Testis (tissue), 3 donors: ENCODE measurements around the gene RBPJ. TPM values are rescaled to one million over a fixed set of nuclear protein-coding genes. Genes with fewer than 3 reads are reported as not detected.

Experiments used
- DNase-seq: peaks from one replicate; pipeline ENCODE4 v3.0.0-alpha.2; 2019
- H3K27ac ChIP-seq, 2 donors: fragments of 200-600 bp; sonication (generic); one replicate each; pipeline ENCODE4 v1.5.1; 2019
- H3K27me3 ChIP-seq: fragments of 200-600 bp; sonication (generic); one replicate; pipeline ENCODE4 v1.5.1; 2019
- H3K36me3 ChIP-seq: fragments of 200-600 bp; sonication (generic); one replicate; pipeline ENCODE4 v1.5.1; 2017; ENCODE audit warnings: low read depth; ENCODE audit errors: missing control alignments
- H3K4me1 ChIP-seq: fragments of 200-600 bp; sonication (generic); one replicate; pipeline ENCODE4 v1.5.1; 2019
- H3K4me3 ChIP-seq, 2 donors: fragments of 200-600 bp; sonication (generic); one replicate each; pipeline ENCODE4 v1.5.1; 2017 to 2019
- H3K9me3 ChIP-seq: fragments of 200-600 bp; sonication (generic); one replicate; pipeline ENCODE4 v1.5.1; 2017
- POLR2A ChIP-seq: fragments of 450-650 bp; IDR thresholded peaks from one replicate; pipeline ENCODE4 v1.6.1; 2017; ENCODE audit warnings: antibody characterized with exemption, mild to moderate bottlenecking, moderate library complexity
- WGBS, 2 donors: methylation state at CpG; one replicate each; pipeline ENCODE4 v1.1.5; 2018; 5-methylcytosine and 5-hydroxymethylcytosine counted together
- intact Hi-C: fragments of 100-400 bp; cut with DNase I; formaldehyde crosslinking; loops from one replicate; pipeline ENCODE4 v1.15.1; 2023; ENCODE audit warnings: low total_unique reads
- polyA plus RNA-seq: library from polyadenylated mRNA; stranded (reverse); fragments of 350-450 nt; fragmentation: Illumina TruSeq; extraction: RNeasy Lipid Tissue Mini Kit (QIAGEN cat#74804); gene quantifications from one replicate; pipeline ENCODE4 v1.2.3, GENCODE V29; 2014; ENCODE audit warnings: low read depth, low replicate concordance; ENCODE audit not compliant: insufficient read depth
- total RNA-seq, 2 donors: library from RNA; depleted of rRNA; stranded (reverse); fragments of >200 nt; gene quantifications; one replicate each; pipeline ENCODE4 v1.2.3, GENCODE V29; 2016
- TF ChIP-seq, protein P1 (sequence below), 3 experiments: fragments of 450-650 bp in 2 of 3; fragments of 200-600 bp in 1 of 3; sonication (generic) in 1 of 3; IDR thresholded peaks; one replicate each; pipeline ENCODE4 v1.5.1; 2016 to 2019; ENCODE audit warnings: antibody characterized with exemption in 3 of 3, mild to moderate bottlenecking in 2 of 3, moderate library complexity in 1 of 3

RBPJ gene
- total and polyA plus RNA-seq, 3 donors from 2014 or later, result 57.7 to 75.8 (median 71.6) TPM

DNA sequence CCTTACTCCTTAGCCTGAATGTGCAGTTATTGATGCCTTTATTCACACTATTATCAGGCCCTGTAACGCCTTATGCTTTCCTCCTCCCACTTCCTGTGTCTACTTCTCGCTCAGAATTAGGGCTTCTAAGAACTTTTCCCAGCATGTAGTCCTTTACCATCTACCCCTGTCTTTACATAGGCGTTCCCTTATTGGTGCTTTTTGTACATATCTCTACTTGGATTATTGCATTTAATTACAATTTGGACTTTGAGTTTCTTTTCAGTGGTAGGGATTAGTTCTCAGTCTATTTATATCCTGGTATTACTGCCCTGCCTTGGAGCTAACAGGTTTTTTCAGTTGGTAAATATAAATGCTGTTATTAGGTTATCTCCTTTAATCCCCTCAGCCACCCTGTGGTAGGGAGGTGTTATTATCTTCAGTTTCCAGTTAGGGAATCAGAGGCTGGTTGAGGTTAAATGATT lies 84.0 kb downstream of the RBPJ start:
- no peaks in the 10 kb centered on the region for H3K27me3 ChIP-seq
- no peak overlapping the region for H3K4me3 ChIP-seq
- no peaks in the 10 kb centered on the region for H3K9me3 ChIP-seq
- WGBS, 2 donors, result 86 to 90% methylated on average over 3 of the region's 3 CpGs
- H3K36me3 ChIP-seq, result no peaks in the 10 kb centered on the region
- TF ChIP-seq, protein P1, sequence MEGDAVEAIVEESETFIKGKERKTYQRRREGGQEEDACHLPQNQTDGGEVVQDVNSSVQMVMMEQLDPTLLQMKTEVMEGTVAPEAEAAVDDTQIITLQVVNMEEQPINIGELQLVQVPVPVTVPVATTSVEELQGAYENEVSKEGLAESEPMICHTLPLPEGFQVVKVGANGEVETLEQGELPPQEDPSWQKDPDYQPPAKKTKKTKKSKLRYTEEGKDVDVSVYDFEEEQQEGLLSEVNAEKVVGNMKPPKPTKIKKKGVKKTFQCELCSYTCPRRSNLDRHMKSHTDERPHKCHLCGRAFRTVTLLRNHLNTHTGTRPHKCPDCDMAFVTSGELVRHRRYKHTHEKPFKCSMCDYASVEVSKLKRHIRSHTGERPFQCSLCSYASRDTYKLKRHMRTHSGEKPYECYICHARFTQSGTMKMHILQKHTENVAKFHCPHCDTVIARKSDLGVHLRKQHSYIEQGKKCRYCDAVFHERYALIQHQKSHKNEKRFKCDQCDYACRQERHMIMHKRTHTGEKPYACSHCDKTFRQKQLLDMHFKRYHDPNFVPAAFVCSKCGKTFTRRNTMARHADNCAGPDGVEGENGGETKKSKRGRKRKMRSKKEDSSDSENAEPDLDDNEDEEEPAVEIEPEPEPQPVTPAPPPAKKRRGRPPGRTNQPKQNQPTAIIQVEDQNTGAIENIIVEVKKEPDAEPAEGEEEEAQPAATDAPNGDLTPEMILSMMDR (IDR thresholded peaks at IDR 0.05), result no peak
- no peak for TF ChIP-seq POLR2A
- DNase-seq, result no peak
- no peaks in the 10 kb centered on the region for H3K4me1 ChIP-seq
- intact Hi-C loops, result no loop called here
- H3K27ac ChIP-seq, result no peak overlapping the region

DNA sequence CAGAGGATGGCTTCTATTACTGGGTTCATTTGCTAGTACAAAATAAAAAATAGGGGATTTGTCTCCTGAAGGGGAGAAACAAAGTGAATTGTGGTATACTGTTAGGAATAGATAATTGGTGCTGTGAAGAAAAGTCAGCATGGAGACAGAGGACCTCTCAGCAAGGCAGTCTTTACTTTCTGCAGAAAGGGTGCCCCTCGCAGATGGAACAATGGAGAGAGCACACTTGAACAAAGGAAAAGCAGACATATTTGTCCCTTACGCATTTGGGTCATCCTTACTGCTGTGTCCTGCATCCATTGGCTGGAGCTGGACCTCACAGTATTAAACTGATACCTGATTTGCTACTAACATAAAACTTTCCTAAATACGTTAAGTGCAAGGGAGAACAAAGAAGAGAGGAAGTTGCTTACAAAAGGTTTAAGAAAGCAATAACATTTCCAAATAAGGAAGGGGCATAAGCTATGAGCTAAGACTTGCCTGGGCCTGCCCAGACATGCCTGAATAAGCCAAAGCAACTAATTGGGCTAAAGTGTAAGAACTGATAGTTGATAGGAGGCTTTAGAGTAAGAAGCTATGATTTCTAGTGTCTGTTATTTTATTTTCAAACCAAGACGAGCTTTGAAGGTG lies 85.6 kb downstream of the RBPJ start:
- WGBS, 2 donors, result 91 to 97% methylated on average over 4 of the region's 4 CpGs
- Histone ChIP-seq H3K27ac (no peak overlapping the region), H3K27me3 (no peaks in the 10 kb centered on the region), H3K4me3 (no peak overlapping the region), H3K4me1 (no peaks in the 10 kb centered on the region), H3K9me3 (no peaks in the 10 kb centered on the region), H3K36me3 (no peaks in the 10 kb centered on the region)
- intact Hi-C loops, result no loop called here
- DNase-seq, result no peak
- TF ChIP-seq POLR2A, result no peak
- TF ChIP-seq, protein P1 (IDR thresholded peaks at IDR 0.05), result no peak

DNA sequence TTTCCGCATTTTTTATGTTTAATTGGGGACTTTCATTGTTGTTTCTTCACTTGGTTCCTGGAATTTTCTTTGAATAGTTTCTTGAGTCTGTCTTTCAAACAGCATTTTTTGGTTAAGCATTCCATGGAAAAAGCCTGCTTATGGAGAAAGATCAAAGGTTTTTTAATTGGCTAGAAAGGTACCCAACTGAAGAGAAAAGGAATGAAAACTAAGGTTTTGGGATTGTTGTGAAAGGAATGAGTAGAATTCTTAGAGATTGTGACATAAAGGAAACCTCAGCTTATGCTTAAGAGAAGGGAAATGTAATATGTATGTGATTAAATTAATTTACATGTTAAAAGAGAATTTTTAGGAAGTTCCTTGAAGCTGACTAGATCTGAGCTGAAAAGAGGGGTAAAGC lies 86.7 kb downstream of the RBPJ start:
- Histone ChIP-seq H3K36me3 (no peaks in the 10 kb centered on the region), H3K27me3 (no peaks in the 10 kb centered on the region), H3K27ac (no peak overlapping the region), H3K9me3 (no peaks in the 10 kb centered on the region), H3K4me3 (no peak overlapping the region), H3K4me1 (no peaks in the 10 kb centered on the region)
- intact Hi-C loops, result no loop called here
- no peak for DNase-seq
- TF ChIP-seq POLR2A, result no peak
- TF ChIP-seq, protein P1 (IDR thresholded peaks at IDR 0.05), result no peak
- 92 to 100% methylated on average over 1 of the region's 1 CpG for WGBS, 2 donors

DNA sequence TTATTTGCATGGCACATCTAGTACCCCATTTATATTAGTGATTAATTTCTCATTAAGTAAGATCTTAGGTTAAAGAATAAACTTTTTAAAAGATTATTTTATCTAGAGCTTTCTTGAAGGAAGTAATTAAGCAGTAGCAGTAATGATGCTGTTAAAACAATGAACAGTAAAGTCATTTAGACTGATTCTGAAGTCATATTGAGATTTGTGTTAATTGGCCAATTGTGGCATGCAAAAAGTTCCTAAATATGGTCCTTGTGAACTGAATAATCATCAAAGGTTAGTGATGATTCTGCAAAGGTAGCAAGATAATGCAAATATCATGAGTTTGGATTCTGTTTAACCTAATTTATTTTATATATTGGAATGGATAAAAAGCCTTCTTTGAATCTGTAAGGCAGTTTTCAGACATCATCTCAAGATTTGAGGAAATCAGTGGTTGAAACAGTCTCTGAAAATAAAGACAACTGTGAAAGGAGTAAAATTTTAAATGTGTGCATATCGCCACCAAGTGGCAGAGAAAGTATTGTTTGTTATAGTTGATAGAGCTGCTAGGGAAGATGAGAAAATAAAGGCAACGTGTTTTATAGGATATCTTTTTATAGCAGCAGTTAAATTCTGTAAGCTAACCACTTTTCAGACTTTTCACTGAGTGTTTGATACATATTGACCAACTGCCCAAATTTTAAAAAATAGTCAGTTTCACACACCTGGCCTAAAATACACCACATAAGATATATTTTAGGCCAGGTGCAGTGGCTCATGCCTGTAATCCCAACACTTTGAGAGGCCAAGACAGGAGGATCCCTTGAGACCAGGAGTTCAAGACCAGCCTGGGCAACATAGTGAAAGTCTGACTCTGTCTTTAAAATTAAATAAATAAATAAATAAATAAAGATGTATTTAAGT lies 89.8 kb downstream of the RBPJ start:
- no peaks in the 10 kb centered on the region for H3K36me3 ChIP-seq
- H3K27ac ChIP-seq, result no peak overlapping the region
- TF ChIP-seq, protein P1 (IDR thresholded peaks at IDR 0.05), result peak; percentile 41 to 61 (median 61)
- no peak for TF ChIP-seq POLR2A
- WGBS, 2 donors, result 17 to 34% methylated on average over 2 of the region's 2 CpGs
- intact Hi-C loops, result no loop called here
- no peak overlapping the region for H3K4me3 ChIP-seq
- H3K9me3 ChIP-seq, result no peaks in the 10 kb centered on the region
- peak; percentile 30 for DNase-seq
- H3K27me3 ChIP-seq, result no peaks in the 10 kb centered on the region
- no peaks in the 10 kb centered on the region for H3K4me1 ChIP-seq
